GM21515 (cell line): ENCODE measurements around the gene CCDC15.

Experiments
- ATAC-seq: cut with Tn5 transposase; IDR thresholded peaks from one replicate; pipeline ENCODE4 v1.9.1; 2021; ENCODE audit not compliant: unreplicated experiment

Gene CCDC15

DNA sequence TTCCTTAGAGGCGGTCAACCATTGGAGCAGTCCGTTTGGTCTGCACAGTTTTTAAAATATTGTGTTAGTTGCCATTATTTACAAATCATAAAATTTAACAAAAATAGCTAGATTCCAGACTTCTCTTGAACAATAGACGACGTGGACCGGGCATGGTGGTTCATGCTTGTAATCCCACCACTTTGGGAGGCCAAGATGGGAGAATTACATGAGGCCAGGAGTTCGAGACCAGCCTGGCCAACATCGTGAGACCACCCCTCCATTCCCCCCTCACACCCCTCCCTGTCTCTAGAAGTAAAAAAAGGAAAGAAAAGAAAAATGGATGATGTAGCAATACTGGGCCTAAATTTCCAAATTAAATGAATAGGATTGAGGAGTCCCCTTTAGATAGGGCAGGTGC, 110.1 kb downstream of the CCDC15 start:
- ATAC-seq: no peak

DNA sequence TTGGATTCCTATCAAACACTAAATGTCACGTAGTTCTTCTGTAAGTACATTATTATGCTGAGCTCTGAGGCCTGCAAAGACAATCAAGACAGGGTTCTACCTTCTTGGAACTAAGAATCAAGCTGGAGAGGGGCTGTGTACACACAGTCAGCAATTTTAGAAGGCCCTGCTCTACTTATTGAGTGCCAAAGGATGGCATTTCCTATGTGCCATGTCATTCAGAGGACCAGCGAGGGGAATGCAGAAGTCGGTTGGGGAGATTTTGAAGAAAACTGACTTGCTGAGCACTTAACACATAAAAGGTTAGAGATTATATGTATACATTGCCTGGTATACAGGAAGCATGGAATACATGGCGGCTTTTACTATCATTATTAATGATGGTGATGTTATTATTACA, 114.4 kb downstream of the CCDC15 start:
- no peak for ATAC-seq

DNA sequence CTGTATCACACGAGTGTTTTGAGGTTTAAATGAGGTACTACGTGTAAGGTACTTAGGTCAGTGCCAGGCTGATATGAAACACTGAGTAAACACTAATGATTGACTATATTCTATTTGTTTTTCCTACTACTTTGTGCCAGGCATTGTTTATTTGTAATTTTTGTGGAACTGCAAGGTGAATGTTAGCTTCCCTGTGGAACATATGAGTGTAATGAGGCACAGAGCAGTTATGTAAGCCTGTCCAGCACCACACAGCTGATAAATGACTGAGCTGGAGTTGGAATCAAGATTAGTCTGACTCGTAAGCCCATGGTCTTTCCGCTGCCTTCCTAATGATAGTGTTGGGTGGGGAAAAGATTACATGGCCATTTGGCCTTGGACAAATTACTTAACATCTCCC, 115.0 kb downstream of the CCDC15 start:
- no peak for ATAC-seq

DNA sequence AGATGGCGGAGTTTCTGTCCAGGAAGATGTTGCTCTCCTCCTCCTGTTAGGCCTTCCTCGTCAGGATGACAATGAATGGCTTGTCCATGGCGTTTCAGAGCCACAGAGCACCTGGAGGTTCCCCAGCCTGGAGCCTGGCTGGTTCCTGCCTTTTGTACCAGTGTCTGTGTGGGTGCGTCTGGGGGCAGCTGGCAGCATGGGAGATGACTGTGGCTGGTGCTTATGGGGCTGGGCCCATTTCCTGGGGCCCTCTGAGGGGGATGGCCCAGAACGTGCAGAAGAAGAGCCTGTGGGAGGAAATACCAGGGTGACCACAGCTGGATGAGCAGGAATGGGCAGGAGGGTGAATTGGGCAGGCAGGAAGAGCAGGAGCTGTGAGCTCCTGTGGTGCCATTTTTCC, 115.8 kb downstream of the CCDC15 start:
- ATAC-seq: no peak

DNA sequence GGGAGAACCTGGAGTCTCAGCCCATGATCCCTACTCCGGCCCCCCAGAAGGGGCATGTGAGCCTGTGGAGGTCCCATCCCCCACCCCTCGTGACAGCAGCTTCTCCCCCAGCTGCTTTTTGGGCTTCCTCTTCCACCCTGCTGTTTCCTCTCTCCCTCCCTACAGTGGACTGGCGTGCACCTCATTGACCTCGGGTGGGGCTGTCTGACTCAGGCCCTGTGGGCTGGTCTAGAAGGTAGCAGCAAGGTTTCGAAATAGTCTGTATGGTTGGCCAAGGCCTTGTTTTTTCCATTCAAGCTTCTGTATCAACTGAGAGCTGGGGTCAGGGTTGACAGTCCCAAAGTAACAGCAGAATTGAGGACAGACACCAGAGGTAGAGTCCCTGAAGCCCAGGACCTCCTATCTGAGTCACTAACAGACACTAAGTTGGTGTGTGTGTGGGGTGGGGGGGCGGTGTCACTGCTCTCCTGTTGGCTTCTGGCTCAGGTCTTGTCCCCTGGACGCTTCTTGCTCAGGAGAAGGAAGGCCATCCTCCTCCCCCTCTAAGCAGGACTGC, 116.8 kb downstream of the CCDC15 start:
- ATAC-seq: peak; percentile 62

DNA sequence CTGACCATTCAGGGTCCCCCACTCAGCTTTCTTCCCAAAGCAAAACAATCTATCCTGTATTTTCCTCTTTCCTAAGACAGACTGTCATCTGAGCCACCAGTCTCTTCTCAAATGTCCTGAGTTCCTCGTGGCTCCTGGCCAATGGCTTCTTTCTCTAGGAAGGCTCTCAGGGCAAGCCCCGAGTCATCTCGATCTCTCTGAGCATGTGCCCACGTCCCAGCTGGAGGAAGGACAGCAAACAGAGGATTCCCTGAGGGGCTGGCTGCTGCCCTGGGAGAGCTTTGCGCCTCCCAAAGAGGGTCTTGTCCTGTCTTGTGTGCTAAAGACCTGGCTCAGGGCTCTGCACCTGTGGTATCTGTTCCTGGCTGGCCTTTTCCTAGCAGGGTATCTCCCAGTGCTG, 117.4 kb downstream of the CCDC15 start:
- ATAC-seq: no peak

DNA sequence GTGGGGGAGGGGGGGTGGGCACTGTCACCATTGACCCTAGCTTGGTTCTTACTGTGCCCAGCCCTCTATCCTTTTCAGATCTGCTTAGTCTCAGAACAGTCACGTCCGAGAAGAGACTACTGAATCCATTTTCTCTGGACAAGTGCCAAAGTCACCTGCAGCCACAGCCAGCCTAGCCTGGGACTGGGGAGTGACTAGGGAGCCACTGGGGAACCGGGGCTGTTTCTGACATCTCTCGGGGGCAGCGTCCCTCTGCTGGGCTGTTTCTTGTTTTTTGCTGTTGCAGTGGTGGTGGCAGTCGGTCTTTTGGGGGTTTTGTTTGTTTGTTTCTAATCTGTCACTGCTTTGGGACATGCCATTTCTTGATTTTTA, 117.8 kb downstream of the CCDC15 start:
- ATAC-seq: no peak

DNA sequence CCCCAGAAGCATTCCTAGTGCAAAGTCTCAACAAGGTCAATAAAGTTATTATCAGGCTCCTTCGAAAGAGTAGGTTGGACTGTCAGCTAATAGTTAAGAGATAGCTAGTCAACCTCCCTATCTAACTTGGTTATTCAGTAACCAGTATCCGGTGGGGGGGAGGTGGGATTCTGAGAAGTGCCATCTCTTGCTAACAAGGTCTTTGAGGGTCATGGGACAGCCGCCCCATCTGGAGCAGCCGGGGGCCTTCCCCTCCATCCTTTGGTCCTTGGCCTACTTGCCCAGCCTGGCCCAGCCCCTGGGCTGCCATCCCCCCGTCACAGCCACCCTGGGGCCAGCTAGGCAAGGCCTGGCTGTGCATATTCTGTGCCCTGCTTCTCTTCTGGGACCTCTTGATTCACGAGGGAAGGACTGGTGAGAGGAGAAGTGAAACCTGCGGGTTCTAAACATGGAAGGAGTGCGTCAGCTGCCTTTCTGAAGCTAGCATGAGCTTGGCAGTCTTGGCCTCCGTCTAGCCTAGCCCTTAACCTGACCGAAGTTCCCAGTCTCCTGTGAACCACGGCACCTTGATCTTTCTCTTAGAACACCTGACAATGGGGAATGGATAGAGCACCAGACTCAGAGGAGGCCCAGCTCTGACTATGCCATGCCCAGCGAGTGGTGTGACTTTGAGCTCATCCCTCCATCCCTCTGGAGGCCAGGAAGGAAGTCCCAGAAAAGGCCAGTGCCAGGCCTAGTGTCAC, 118.4 kb downstream of the CCDC15 start:
- ATAC-seq: peak; percentile 84

DNA sequence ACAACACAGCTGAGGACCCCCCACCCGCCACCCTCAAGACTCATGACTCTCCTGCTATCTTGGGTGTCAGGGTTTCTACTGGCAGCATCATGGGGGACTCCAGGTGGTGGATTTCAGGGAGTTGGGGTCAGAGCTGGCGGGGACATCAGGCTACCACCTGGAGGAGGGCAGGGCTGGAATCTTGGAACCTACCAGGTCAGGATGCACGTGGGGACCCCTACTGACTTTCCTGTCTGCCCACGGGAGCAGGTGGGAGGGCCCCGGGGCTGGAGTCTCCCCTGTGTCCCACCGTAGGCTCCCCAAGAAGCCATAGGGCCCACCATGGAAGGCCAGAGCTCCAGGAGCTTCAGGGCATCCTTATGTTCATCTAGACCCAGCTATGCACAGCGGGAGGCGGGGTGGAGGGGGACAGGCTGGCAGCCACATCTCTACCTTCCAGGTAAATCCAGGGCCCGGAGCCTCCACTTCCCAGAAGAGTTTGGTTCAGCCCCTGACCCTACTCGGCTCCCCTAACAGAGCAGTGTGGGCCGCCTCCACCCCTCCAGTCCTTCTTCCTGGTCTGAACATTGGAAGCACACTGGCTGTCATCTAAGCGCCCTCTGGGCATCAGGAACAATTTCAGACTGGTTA, 119.1 kb downstream of the CCDC15 start:
- no peak for ATAC-seq

DNA sequence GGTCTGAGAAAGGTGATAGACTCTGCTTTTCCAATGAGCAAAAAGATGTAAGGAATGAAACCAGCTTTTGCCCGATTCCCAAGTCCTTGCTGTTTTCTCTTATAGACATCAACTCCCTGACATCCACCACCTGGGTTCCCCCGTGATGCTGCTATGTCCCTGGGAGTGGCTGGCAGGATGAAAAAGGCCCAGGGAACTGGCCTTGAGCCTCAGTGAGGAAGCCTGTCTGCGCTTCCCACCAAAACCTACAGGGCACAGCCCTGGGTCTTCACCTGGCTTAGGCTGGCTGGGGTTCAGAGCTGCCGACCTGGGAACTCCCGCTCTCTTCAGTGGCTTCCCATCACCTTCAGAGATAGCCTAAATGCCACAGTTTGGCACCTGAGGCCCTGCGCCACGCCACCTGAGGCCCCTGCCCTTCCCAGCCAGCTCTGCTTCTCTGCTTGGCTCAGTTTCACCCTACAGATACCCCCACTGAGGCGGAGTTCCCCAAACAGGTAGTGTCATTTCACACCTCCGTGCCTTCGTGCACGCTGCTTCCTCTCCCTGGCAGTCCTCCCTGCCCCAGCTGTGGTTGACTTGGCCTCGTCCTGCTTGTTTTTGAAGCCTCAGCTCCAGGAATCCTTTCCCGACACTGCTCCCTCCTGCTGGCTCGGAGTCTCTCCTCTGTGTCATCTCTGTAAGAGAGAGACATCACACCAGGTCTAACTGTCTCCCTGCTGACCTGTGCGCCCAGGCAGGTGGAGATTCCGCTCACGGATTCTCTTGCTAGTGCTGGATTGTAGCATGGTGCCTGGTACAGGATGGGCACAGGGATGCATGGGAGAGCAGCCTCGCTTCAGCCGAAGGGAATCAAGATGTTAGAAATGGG, 119.8 kb downstream of the CCDC15 start:
- ATAC-seq: no peak

DNA sequence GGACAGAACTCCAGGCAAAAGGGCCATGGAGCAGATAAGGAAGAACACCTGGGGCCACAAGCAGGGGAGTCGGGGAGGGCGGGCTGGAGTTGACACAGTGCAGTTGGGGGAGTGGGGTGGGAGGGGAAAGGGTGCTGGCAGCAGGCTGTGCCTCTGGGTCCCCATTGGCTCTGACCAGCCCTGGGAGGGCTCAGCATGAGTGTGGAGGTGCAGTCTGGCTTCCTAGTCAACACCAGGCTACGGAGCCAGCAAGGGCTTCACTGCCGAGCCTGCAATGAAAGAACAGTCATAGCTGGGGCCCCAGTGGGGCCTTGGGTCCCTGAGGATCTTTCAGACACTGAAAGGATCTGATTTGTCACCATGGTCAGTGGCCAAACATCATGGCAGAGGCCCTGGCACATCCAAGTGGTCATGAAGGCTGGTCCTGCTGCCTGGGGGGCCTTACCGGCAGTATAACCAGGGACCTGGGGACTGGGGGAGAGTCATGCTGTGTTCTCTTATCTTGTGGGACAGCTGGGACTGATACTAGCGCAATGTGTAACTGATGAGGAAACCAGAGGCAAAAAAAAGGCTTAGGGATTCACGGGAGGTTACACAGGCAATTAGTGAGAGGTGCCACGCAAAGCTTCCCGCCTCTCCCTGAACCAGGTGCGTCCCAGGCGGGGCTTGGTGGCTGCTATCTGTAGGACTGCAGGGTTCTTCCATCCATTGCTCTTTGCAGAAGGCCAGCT, 120.7 kb downstream of the CCDC15 start:
- ATAC-seq: no peak

DNA sequence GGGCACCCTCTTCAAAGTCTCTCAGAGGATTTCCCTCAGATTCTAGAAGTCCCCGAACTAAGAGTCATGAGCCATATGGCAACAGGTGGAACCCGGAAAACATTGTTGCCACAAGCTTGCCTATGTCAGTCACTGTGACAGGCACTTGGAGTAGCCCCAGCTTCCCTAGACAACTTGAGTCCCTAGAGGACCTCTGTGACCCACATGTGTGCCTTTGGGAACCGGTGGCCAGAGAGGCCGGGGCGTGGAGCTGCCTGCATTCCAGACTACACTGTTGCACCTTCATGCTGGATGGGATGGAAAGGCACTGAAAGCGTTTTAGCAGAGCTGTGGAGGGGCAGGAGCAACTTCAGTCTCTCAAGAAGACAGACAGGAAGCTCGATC, 121.2 kb downstream of the CCDC15 start:
- no peak for ATAC-seq

DNA sequence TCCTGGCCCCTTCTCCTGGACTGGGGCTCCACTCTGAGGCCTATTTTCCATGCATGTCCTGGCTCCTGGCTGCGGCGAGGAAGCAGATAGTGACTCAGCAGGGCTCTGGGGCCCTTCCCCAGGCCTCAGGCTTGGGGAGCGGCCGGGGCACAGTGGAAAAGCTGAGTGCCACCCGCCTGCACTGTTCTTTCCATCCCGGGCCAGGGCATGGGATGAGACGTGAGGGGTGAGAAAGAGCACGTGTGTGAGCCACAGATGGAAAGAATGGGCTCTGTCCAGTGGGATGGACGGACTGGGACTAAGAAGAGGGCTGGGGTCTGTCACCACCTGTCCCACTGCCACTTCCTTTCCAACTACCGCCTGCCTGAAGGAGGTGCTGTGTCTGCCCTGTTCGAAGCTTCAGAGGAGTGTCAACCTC, 121.9 kb downstream of the CCDC15 start:
- no peak for ATAC-seq

DNA sequence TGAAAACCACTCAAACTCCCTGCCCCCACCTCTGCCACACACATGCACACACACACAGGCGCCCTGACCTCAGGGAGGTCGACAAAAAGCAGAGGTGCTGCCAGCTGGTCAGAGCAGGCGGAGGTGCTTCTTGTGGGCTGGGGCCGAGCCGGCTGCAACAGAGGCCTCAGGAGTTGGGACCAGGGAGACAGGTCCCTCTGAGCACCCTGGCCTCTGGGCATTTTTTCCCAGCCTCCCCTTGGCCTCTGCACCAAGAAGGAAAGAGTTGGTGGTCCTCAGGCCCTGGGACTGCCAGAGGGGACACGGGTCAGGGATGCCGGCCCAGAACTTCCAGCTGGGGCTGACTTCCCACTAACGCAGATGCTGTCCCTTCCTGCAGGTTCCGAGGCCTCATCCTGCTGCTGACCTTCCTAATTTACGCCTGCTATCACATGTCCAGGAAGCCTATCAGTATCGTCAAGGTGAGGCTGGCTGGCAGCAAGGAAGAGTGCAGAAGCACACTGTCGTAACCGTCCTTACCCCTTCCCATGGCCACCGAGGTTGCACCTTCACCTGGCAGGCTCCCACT, 122.5 kb downstream of the CCDC15 start:
- ATAC-seq: no peak

DNA sequence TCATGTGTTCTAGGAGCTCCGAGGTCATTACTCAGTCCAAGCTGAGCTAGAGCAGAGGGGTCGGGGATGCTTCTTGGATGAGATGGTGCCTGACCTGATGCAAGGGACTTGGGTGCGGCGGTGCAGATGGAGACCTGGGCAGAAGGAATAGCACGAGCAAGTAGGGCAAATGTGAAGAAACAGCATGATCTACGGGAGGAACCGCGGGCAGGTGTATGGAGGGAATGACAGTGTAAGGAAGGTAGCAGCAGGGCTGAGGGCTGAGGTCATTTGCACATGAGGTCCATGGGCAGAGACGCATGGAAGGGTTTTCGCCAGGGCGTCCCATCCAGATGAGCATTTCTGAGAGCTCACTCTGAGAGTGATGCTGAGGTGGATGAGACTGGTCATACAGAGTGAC, 124.0 kb downstream of the CCDC15 start:
- no peak for ATAC-seq

DNA sequence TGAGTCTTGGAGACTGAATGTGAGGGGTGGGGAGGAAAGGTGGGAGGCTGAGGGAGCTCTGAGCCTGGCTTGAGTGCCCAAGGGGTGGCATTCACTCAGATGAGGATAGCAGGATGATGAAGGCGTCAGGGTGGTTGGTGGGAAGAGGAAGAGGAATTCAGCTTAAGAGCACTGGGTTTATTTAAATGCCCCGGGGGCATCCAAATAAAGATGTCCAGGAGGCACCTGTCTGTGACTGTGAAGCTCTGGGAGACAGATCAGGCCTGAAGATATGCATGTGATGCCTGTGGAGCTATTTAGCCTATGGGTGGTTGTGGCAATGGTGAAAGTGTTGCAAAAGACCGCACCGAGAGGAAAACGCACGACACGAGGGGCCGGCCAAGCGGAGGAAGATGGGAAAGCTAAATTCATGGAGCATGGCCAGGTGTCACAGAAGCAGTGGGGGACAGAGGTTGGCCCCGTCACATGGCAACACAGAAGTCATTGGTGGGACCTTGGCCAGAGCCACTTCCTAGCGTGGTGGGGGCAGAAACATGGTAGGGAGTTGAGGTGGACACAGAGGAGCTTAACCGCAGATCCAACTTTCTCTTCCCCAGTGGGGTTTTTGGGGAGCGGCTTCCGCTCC, 124.6 kb downstream of the CCDC15 start:
- ATAC-seq: no peak

DNA sequence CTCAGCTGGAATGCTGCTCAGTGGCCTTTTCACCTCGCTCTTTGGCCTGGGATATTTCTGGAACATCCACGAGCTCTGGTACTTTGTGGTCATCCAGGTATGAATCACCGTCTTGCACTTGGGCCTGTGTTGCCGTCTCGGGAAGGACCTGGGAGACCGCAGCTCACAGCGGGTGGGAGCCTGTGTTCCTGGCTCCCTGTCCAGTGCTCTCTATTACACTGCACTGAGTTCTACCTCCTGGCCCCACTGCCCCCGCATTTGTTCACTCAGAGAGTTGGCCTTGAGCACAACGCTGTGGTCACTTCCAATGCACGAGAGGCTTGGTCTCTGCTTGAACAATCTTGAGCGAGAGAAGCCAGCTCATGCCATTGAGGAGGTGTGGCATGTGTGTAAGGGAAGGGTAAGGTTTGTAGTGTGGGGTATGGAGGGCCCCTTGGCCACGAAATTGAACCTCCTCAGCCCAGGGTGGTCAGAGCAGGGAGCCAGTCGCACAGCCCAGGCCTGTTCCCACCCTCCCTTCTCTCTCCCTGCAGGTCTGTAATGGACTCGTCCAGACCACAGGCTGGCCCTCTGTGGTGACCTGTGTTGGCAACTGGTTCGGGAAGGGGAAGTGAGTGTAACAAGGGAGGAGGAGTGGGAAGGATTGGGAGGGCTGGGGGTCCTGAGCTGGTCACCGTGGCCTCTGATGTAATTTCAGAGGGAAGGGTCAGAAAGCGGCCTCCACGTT, 125.3 kb downstream of the CCDC15 start:
- ATAC-seq: no peak

DNA sequence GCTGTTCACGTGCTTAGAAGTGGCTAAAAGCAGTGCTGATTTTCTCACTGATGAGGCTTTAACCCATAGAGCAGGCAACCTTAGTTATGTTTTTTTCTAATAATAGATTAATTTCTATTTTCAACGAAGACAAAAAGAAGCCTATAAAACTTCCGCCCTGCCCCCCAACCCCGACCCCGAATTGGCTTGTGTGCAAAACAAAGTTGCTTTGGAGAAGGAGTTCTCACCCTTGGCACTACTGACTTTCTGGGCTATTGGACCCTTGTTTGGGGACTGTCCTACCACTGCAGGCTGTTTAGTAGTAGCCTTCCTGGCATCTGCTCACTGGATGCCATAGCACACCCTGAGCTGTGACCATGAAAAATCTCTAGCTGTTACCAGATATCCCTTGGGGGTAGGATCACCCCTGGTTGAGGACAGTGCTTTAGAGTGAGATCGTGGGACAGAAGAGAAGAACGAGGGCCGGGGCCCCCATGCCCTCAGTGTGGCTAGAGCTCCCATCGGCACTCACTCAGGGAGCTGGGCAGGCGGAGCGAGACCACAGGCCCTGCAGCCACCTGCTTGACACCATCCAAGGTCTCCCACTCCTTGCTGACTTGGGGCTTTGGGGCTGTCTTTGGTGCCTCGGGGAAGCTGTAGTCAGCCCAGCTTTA, 126.0 kb downstream of the CCDC15 start:
- no peak for ATAC-seq

DNA sequence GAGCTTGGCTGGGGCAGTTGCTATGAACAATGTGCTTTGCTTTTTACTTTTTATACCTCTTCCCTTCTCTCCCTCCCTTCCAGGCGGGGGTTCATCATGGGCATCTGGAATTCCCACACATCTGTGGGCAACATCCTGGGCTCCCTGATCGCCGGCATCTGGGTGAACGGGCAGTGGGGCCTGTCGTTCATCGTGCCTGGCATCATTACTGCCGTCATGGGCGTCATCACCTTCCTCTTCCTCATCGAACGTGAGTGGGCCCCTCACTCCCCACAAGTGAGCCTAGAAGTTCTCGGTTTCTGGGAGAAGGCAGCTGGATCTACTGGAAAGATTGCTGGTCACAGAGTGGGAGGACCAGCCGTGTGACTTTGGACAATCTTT, 126.5 kb downstream of the CCDC15 start:
- ATAC-seq: no peak
